Fibroblast of skin of back (primary cell): ENCODE results near the gene ARHGAP40.

Experiments used
- DNase-seq: peaks from one replicate; pipeline ENCODE4 v3.0.0-alpha.2; 2013

Gene ARHGAP40

DNA sequence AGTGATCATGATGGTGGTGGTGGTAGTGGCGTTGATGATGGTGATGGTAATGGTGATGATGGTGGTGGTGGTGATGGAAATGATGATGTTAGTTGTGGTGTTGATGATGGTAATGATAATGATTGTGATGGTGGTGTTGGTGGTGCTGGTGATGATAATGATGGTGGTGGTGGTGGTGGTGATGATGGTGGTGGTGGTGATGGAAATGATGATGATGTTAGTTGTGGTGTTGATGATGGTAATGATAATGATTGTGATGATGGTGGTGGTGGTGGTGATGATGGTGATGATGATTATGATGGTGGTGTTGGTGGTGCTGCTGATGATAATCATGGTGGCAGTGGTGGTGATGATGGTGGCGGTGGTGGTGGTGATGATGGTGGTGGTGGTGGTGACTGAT lies 51.4 kb downstream of the ARHGAP40 start:
- no peak for DNase-seq

DNA sequence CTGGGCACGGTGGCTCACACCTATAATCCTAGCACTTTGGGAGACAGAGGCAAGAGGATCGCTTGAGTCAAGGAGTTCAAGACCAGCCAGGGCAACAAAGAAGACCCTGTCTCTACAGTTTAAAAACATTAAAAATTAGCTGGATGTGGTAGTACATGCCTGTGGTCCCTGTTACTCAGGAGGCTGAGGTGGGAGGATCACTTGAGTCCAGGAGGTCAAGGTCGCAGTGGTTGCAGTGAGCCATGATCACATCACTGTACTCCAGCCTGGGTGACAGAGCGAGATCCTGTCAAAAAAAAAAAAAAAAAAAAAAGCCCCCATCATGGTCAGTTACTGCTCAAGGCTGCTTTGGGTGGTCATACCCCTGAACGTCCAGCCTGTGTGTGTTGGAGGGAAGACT lies 55.8 kb downstream of the ARHGAP40 start:
- no peak for DNase-seq

DNA sequence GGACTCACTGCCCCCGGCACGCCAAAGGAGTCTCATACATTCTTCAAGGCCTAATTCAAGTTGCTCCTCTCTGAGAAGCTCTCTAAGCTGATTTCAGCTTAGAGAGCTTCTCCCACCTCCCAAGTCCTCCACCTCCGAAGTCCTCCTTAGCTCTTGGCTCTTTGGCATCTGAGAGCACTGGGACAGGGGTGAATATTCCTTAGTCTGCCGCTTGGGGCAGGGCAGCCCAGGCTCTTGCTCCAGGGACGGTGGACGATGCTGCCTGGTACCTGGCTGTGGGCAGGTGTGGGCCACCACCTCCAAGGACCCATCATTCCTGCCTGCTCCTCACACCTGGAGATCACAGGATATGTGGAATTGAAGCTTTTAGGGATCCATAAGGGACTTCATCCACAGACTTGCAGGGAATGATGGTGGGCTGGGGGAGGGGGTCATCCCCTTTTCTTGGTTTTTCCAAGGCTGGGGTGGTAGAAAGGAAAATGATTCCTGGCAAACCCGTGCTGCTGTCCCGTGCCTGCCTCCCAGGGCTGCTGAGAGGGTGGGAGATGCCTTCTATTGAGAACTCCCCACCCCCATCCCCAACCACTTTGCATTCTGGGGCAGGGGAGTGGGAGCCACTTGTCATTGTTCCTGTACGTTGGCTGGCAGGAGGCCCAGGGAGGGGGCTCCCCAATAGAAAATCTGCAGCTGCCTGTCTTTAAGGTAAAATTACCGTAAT lies 57.4 kb downstream of the ARHGAP40 start:
- DNase-seq: no peak

GRCh38 chr20:38659597-38659880 lies 57.9 kb downstream of the ARHGAP40 start:
- DNase-seq: no peak

- no peak for DNase-seq
Measured at GRCh38 chr20:38660429-38660828, 58.8 kb downstream of the ARHGAP40 start.

GRCh38 chr20:38663660-38664059 lies 62.1 kb downstream of the ARHGAP40 start:
- DNase-seq: no peak

- DNase-seq: no peak
Measured at GRCh38 chr20:38664284-38664683, 62.7 kb downstream of the ARHGAP40 start.

DNA sequence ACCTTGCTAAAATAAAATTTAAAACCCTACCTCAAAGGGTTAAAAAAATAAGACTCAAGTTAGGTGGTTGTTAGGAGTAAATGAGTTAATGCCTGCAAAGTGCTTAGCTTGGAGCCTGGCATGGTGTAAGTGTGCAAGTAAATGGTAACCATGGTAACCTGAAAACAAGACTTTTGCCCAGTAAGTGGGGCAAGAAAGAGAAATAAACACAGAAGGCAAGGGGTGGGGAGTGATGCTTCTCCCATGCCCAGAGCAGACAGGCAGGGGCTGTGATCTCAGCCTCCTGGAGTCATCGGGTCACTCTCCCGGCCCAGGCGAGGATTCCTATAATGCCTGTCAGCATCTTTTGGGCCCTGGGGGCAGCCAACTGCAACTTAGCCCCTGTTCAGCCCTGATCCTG lies 63.5 kb downstream of the ARHGAP40 start:
- no peak for DNase-seq

DNA sequence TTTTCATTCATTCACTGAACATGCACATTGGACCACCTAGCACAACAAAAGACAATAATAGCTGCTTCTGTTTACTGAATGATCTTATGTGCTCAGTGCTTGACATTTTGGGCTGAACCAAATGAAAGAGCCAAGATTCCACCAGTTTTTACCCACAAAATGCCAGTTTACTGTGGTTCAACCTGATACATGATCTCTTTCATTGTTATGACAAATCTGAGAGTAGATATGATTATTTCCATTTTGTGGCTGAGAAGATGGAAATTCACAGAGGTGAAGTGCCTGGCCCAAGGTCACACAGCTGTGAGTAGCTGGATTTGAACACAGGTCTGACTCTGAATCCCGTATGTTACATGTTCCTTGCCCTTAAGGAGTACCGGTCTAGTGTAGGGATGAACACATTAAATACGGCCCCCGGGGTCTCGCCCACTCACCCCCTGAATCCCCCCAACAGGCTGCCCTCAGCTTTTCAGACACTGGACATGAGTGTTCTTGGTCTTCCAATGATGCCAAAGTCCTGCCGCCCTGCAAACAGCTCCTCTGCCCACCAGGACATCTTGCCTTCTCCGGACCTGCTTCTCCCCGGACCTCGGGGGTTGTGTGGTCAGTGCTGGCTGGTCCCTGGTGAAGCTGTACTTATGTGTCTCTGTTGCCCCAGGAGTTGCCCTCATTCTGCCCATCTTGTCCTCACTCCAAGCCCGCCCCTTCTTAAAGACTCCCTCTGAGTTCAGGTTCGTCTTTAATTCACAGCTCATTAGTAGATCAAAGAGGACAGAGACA lies 64.1 kb downstream of the ARHGAP40 start:
- DNase-seq: no peak

DNA sequence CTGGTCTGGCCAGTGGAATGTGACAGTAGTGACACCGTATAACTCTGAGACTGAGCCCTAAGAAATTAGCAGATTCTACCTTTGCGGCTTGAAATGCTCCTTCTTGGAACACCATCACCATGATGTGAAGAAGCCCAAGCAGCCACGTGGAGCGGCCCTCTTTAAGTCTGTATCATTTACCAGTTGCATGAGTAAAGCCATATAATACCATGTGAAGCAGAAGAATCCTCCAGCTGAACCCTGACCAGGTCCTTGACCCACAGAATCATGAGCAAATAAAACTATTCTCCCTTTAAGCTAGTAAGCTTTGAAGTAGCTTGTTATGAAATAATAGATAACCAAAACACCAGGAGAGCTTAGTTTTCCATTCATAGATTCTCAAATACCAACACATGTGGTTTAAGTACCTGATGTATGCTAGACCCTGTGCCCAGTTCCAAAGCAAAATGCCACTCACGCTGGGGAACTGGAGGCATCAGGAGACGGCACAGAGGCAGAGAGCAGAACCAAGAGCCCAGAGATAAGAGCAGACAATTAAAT lies 65.9 kb downstream of the ARHGAP40 start:
- DNase-seq: no peak

- no peak for DNase-seq
Measured at GRCh38 chr20:38669688-38670087, 68.1 kb downstream of the ARHGAP40 start.

DNA sequence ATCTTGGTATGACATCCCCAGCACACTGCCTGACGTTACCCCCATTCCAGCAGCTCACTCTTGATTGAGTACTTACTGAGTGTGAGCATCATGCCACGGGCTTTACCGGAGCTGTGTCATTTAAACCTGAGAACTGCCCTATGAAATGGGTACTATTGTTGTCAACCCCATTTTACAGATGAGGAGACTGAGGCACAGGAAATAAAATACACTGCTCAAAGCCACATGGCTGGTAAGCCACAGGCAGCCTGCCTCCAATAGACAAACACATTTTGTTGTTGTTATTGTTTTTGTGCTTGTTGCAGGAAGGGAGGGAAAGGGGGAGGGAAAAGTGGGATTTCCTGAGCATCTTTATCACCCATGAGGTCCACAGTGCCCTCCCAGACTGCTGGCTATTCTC lies 69.2 kb downstream of the ARHGAP40 start:
- DNase-seq: no peak

DNA sequence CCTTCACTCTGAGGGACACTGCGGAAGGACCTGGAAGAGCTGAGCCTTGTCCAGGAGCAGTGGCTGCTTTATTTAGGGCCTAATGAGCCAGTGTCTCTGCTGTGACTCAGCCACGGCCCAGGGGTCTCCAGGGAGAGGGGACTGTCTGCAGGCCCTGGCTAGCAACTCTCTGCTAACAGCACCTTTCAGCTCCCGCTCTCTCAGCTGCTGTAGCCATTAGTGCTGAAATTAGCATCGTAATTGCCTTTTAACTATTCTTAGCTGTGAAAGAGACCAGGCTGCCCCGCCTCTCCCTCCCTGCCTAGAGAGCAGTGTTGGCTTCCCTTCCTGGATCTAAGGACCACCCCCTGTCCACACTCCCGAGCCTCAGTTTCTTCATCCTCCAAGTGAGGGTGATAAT lies 69.6 kb downstream of the ARHGAP40 start:
- DNase-seq: no peak

- no peak for DNase-seq
Measured at GRCh38 chr20:38671701-38672292, 70.2 kb downstream of the ARHGAP40 start.

DNA sequence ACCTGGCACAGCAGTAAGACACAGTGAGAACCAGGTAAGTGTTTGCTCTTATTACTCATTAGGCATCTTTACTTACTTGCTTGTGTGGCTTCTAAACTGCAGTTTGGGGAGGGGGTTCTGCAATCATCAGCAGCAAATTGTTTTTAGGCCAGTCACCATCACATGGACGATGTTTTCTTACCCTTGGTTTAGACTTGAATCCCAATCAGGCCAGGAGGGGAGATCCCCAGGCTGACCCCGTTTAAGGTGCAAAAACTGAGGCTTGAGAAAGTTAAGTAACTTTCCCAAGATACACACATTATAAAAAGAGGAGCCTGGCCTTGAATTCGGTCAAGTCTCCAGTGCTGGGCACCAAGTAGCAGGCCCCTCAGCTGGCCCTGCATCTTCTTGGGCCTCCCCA lies 70.9 kb downstream of the ARHGAP40 start:
- DNase-seq: no peak

DNA sequence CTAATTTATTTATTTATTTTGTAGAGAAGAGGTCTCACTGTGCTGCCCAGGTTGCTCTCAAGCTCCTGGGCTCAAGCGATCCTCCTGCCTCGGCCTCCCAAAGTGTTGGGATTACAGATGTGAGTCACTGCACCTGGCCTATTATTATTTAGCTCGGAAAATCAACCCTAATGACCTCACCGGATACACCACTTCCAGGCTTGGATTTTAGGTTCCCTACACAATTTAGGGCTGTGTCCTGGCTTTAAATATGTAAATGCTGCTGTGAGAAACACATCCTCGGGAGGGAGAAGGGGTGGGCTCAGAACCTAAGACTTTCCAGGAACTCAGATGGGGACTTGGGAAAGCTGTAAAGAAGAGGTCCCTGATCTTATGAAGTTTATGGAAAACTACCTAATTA lies 71.7 kb downstream of the ARHGAP40 start:
- no peak for DNase-seq

- DNase-seq: peak; percentile 27
Measured at GRCh38 chr20:38673725-38674091, 72.1 kb downstream of the ARHGAP40 start.

DNA sequence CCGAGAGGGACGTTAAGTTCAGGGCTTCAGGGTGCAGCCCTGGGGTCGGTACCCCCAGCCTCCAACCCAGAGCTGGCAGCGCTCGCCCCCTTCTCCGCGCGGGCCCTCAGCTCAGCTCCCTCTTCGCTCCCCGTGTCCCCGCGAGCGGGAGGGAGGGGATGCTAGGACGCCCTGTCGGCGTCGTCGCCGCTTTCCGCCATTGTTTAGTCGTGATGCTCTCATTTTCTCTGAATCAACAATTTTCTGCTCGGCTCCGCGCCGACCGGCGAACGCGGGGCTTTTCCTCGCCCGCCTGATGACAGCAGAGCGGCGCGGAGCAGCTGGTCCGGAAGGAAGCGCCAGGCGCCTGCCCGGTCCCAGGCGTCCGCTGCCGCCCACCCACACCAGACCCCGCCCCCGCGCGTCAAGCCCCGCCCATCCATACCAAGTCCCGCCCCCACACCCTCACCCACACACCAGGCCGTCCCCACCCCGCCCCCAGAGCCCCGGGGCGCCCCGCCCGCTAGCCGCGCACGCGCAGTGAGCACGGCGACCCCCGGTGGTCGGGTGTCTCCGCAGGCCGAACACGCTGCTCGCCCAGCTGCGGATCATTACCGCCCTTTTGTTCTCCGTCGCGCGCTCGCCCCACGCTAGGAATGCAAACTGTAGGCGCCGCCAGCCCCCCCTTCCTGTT lies 72.6 kb downstream of the ARHGAP40 start:
- peak; percentile 53 for DNase-seq

- no peak for DNase-seq
Measured at GRCh38 chr20:38674765-38675133, 73.1 kb downstream of the ARHGAP40 start.

- DNase-seq: no peak
Measured at GRCh38 chr20:38676576-38676975, 75.0 kb downstream of the ARHGAP40 start.

GRCh38 chr20:38680500-38681306 lies 79.1 kb downstream of the ARHGAP40 start:
- peak; percentile 45 for DNase-seq

- DNase-seq: no peak
Measured at GRCh38 chr20:38685271-38685670, 83.7 kb downstream of the ARHGAP40 start.
